ENCODE measurements around the gene ITGA5. TPM values are rescaled to one million over a fixed set of nuclear protein-coding genes. Genes with fewer than 3 reads are reported as not detected.

The ITGA5 gene
- total RNA-seq, 1 experiment from 2014 or later: 12.2 TPM

DNA sequence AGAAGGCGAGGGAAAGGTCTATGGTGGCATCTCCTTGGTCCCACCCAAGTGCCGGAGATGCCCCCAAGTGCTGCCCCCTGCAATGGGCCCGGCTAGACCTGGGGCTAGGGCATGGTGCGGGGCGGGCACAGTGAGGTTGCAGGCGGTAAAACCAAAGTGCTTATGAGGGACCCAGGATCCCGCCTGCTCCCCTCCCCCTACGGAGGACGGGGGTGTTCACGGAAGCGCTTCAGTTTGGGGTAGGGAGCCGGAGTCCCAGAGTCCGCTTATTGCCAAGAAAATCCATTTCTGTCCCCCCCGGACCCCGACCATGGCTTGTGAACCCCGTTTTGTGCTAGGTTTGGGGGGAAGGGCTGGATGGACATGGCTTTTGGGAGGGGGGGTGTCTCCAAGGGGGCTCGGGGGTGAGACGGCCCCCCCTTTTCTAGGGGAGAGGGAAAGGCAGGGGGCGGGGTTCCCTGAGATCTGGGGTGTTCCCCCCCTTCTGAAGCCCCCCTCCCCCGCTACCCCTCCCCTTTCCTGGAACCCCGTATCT, 49.4 kb downstream of the ITGA5 start:
- Histone ChIP-seq H2BK5ac (ENCODE audit: insufficient read length, low read length) (no peak overlapping the region), H4K91ac (ENCODE audit: insufficient read length, low read depth, low read length) (no peak overlapping the region), H3K18ac (ENCODE audit: insufficient read length, low read depth, low read length) (no peak overlapping the region), H3K9me3 (ENCODE audit: control insufficient read depth, low read depth, low read length) (no peaks in the 10 kb centered on the region), H3K23me2 (ENCODE audit: insufficient read length, low read depth, low read length, poor library complexity, severe bottlenecking) (peaks cover 12% of the 10 kb centered on the region), H3K4me1 (ENCODE audit: insufficient read depth, low read length) (no peaks in the 10 kb centered on the region), H3K4ac (ENCODE audit: low read depth, low read length) (no peak overlapping the region), H4K20me1 (ENCODE audit: control insufficient read depth, insufficient read depth, insufficient read length) (no peaks in the 10 kb centered on the region), H4K8ac (replicated peaks; ENCODE audit: insufficient read length, low read depth, low read length) (no peak overlapping the region), H4K5ac (ENCODE audit: insufficient read length, low read depth, low read length) (no peak overlapping the region), H3K56ac (ENCODE audit: insufficient read length, low read depth, low read length) (no peak overlapping the region), H3K14ac (ENCODE audit: insufficient read depth, low read length) (no peak overlapping the region), H3K9ac (ENCODE audit: extremely low read depth, insufficient read length, low read length) (no peak overlapping the region), H2BK20ac (ENCODE audit: low read depth, low read length, poor library complexity, severe bottlenecking) (no peak overlapping the region), H2BK15ac (ENCODE audit: low read depth, low read length) (no peak overlapping the region), H2AFZ (ENCODE audit: low read length) (no peak overlapping the region), H2BK120ac (ENCODE audit: low read depth, low read length, poor library complexity, severe bottlenecking) (no peak overlapping the region), H3T11ph (ENCODE audit: low read length) (no peak overlapping the region), H3K23ac (ENCODE audit: insufficient read length, low read depth, low read length) (no peak overlapping the region), H2BK12ac (ENCODE audit: insufficient read length, low read depth, low read length) (no peak overlapping the region), H3K27ac (ENCODE audit: insufficient read length, low read depth, low read length) (no peak overlapping the region), H3K79me1 (ENCODE audit: insufficient read depth, low read depth, low read length, poor library complexity, severe bottlenecking) (no peaks in the 10 kb centered on the region), H2AK5ac (ENCODE audit: insufficient read length, low read length) (no peak overlapping the region), H3K27me3 (ENCODE audit: insufficient read depth, low read length) (peaks cover 2% of the 10 kb centered on the region; the same call in 1 of the 2 replicates), H3K79me2 (ENCODE audit: insufficient read depth, low read length) (no peaks in the 10 kb centered on the region), H3K4me2 (ENCODE audit: insufficient read depth, insufficient read length, low read length) (peak overlapping the region; percentile 82)
- H3K27me3 Mint-ChIP-seq (ENCODE audit: low read depth): peaks cover 39% of the 10 kb centered on the region
- TF ChIP-seq, protein P1, sequence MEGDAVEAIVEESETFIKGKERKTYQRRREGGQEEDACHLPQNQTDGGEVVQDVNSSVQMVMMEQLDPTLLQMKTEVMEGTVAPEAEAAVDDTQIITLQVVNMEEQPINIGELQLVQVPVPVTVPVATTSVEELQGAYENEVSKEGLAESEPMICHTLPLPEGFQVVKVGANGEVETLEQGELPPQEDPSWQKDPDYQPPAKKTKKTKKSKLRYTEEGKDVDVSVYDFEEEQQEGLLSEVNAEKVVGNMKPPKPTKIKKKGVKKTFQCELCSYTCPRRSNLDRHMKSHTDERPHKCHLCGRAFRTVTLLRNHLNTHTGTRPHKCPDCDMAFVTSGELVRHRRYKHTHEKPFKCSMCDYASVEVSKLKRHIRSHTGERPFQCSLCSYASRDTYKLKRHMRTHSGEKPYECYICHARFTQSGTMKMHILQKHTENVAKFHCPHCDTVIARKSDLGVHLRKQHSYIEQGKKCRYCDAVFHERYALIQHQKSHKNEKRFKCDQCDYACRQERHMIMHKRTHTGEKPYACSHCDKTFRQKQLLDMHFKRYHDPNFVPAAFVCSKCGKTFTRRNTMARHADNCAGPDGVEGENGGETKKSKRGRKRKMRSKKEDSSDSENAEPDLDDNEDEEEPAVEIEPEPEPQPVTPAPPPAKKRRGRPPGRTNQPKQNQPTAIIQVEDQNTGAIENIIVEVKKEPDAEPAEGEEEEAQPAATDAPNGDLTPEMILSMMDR (conservative IDR thresholded peaks at IDR 0.05): no peak
- no peaks in the 10 kb centered on the region for H3K9me3 Mint-ChIP-seq
- H3K36me3 Mint-ChIP-seq (ENCODE audit: insufficient read depth in 1 of 3, low read depth in 3 of 3): peaks cover 4 to 25% (median 14%) of the 10 kb centered on the region in 3 experiments; a peak in 6 of 7 replicates
- peaks cover 23 to 24% of the 10 kb centered on the region in 2 experiments for H3K4me1 Mint-ChIP-seq
- H3K4me3 Mint-ChIP-seq: peak overlapping the region; percentile 36 to 62; a peak in 4 of 5 replicates
- no CpG with 5 or more reads among the region's 21 CpGs for WGBS (ENCODE audit: extremely low coverage, insufficient read length, low lambda C conversion rate)
- peak; percentile 51 for DNase-seq
- peak overlapping the region in 1 of 3 experiments; percentile 34; a peak in 1 of 7 replicates for H3K27ac Mint-ChIP-seq
